Ovary (tissue), 3 donors: ENCODE data around the gene OPN1MW.

Experiments
- EP300 ChIP-seq: sonication (generic); formaldehyde crosslinking; IDR thresholded peaks from one replicate; pipeline ENCODE4 v1.6.1; 2017; ENCODE audit warnings: antibody characterized with exemption
- POLR2A ChIP-seq: fragments of 450-650 bp; IDR thresholded peaks from one replicate; pipeline ENCODE4 v1.6.1; 2017; ENCODE audit warnings: antibody characterized with exemption, mild to moderate bottlenecking, moderate library complexity
- TF ChIP-seq, protein P1 (sequence below), 3 donors: fragments of 450-650 bp in 2 of 3; fragments of 200-600 bp in 1 of 3; IDR thresholded peaks; one replicate each; pipeline versions ENCODE4 v1.5.1 to v1.8.0; 2016 to 2022; ENCODE audit warnings: antibody characterized with exemption in 3 of 3, mild to moderate bottlenecking in 1 of 3
- donor health status: DM: no; HTN: no; CAD: no.

DNA sequence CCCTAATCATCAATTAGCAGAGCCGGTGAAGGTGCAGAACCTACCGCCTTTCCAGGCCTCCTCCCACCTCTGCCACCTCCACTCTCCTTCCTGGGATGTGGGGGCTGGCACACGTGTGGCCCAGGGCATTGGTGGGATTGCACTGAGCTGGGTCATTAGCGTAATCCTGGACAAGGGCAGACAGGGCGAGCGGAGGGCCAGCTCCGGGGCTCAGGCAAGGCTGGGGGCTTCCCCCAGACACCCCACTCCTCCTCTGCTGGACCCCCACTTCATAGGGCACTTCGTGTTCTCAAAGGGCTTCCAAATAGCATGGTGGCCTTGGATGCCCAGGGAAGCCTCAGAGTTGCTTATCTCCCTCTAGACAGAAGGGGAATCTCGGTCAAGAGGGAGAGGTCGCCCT is 41.7 kb upstream of the OPN1MW start:
- TF ChIP-seq, protein P1, sequence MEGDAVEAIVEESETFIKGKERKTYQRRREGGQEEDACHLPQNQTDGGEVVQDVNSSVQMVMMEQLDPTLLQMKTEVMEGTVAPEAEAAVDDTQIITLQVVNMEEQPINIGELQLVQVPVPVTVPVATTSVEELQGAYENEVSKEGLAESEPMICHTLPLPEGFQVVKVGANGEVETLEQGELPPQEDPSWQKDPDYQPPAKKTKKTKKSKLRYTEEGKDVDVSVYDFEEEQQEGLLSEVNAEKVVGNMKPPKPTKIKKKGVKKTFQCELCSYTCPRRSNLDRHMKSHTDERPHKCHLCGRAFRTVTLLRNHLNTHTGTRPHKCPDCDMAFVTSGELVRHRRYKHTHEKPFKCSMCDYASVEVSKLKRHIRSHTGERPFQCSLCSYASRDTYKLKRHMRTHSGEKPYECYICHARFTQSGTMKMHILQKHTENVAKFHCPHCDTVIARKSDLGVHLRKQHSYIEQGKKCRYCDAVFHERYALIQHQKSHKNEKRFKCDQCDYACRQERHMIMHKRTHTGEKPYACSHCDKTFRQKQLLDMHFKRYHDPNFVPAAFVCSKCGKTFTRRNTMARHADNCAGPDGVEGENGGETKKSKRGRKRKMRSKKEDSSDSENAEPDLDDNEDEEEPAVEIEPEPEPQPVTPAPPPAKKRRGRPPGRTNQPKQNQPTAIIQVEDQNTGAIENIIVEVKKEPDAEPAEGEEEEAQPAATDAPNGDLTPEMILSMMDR (IDR thresholded peaks at IDR 0.05) = no peak
- no peak for TF ChIP-seq POLR2A
- TF ChIP-seq EP300 = no peak
